ENCODE measurements around the gene GPR39.

Gene GPR39

GRCh38 chr2:132681766-132682165 is 265.2 kb downstream of the GPR39 start:
- DNase-seq, result no peak

- DNase-seq, result no peak
Observed at GRCh38 chr2:132690664-132691303, 274.2 kb downstream of the GPR39 start.

- no peak for DNase-seq
Observed at GRCh38 chr2:132691556-132691955, 275.0 kb downstream of the GPR39 start.

GRCh38 chr2:132692816-132693215 is 276.2 kb downstream of the GPR39 start:
- DNase-seq, result peak; percentile 7

Data from HCEC 1CT (cell line).